Esophagus squamous epithelium (tissue), 4 donors: ENCODE measurements around the gene SCRN3.

Experiments
- POLR2A ChIP-seq, 4 donors: fragments of 450-650 bp; IDR thresholded peaks; one replicate each; pipeline ENCODE4 v1.6.1; 2017; ENCODE audit warnings: antibody characterized with exemption in 4 of 4, mild to moderate bottlenecking in 4 of 4, moderate library complexity in 3 of 4
- TF ChIP-seq, protein P1 (sequence below), 6 experiments: fragments of 450-650 bp in 4 of 6; fragments of 200-600 bp in 2 of 6; sonication (generic) in 2 of 6; IDR thresholded peaks; one replicate each; pipeline ENCODE4 v1.5.1; 2016 to 2019; ENCODE audit warnings: antibody characterized with exemption in 6 of 6, mild to moderate bottlenecking in 4 of 6, moderate library complexity in 4 of 6

DNA sequence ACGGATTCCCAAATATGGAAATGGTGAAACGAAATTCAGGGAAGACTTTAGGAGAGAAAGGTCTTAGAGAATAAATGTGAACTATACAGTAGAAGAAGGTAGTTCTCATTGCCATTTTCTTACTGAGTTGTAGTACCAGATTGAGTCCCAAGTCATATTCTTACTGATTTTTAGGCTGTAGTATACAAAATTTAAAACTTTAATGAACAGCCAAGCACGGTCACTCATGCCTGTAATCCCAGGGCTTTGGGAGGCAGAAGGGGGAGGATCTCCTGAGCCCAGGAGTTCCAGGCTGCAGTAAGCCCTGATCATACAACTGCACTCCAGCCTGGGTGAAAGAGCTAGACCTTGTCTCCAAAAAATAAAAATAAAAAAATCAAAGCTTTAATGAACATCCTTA lies 2.2 kb downstream of the SCRN3 start:
- TF ChIP-seq, protein P1, sequence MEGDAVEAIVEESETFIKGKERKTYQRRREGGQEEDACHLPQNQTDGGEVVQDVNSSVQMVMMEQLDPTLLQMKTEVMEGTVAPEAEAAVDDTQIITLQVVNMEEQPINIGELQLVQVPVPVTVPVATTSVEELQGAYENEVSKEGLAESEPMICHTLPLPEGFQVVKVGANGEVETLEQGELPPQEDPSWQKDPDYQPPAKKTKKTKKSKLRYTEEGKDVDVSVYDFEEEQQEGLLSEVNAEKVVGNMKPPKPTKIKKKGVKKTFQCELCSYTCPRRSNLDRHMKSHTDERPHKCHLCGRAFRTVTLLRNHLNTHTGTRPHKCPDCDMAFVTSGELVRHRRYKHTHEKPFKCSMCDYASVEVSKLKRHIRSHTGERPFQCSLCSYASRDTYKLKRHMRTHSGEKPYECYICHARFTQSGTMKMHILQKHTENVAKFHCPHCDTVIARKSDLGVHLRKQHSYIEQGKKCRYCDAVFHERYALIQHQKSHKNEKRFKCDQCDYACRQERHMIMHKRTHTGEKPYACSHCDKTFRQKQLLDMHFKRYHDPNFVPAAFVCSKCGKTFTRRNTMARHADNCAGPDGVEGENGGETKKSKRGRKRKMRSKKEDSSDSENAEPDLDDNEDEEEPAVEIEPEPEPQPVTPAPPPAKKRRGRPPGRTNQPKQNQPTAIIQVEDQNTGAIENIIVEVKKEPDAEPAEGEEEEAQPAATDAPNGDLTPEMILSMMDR (IDR thresholded peaks at IDR 0.05) = no peak
- TF ChIP-seq POLR2A (IDR thresholded peaks at IDR 0.05) = no peak
